GM19023 (cell line): ENCODE data around the gene FBXO24.
"Not testable (repeated sequence)": the region's sequence is repeated elsewhere in the genome, so short reads cannot be mapped to it uniquely, and the experiment has no call there.

ENCODE experiments used
- ATAC-seq: cut with Tn5 transposase; IDR thresholded peaks from one replicate; pipeline ENCODE4 v1.9.1; 2021; ENCODE audit warnings: mild to moderate bottlenecking, moderate library complexity; ENCODE audit not compliant: unreplicated experiment

FBXO24 gene

GRCh38 chr7:100556541-100556940, 29.6 kb upstream of the FBXO24 start:
- no peak for ATAC-seq

GRCh38 chr7:100559127-100559526, 27.0 kb upstream of the FBXO24 start:
- ATAC-seq: no peak

GRCh38 chr7:100561491-100562194, 24.5 kb upstream of the FBXO24 start:
- ATAC-seq: no peak

GRCh38 chr7:100562195-100563099, 23.7 kb upstream of the FBXO24 start:
- ATAC-seq: no peak

GRCh38 chr7:100563100-100563564, 23.0 kb upstream of the FBXO24 start:
- no peak for ATAC-seq

- ATAC-seq: no peak
These were observed 22.2 kb upstream of the FBXO24 start for GRCh38 chr7:100563809-100564400.

GRCh38 chr7:100564405-100564804, 21.7 kb upstream of the FBXO24 start:
- ATAC-seq: not testable (repeated sequence)

- ATAC-seq: no peak
These were observed 21.0 kb upstream of the FBXO24 start for GRCh38 chr7:100565133-100565571.

- ATAC-seq: no peak
These were observed 20.1 kb upstream of the FBXO24 start for GRCh38 chr7:100566018-100566531.

- no peak for ATAC-seq
These were observed 18.9 kb upstream of the FBXO24 start for GRCh38 chr7:100567031-100567730.

GRCh38 chr7:100567751-100568175, 18.4 kb upstream of the FBXO24 start:
- no peak for ATAC-seq

- no peak for ATAC-seq
These were observed 17.8 kb upstream of the FBXO24 start for GRCh38 chr7:100568176-100568895.

- ATAC-seq: no peak
These were observed 17.0 kb upstream of the FBXO24 start for GRCh38 chr7:100568896-100569844.

GRCh38 chr7:100570954-100571828, 14.9 kb upstream of the FBXO24 start:
- ATAC-seq: no peak

GRCh38 chr7:100571829-100572116, 14.4 kb upstream of the FBXO24 start:
- no peak for ATAC-seq

- no peak for ATAC-seq
These were observed 13.7 kb upstream of the FBXO24 start for GRCh38 chr7:100572281-100572948.

- ATAC-seq: no peak
These were observed 13.0 kb upstream of the FBXO24 start for GRCh38 chr7:100572949-100573675.
